Measurements from ENCODE around the gene DCST1. TPM values are rescaled to one million over a fixed set of nuclear protein-coding genes. Genes with fewer than 3 reads are reported as not detected.

DCST1 gene
- total RNA-seq, 2 donors from 2014 or later, result not detected

DNA sequence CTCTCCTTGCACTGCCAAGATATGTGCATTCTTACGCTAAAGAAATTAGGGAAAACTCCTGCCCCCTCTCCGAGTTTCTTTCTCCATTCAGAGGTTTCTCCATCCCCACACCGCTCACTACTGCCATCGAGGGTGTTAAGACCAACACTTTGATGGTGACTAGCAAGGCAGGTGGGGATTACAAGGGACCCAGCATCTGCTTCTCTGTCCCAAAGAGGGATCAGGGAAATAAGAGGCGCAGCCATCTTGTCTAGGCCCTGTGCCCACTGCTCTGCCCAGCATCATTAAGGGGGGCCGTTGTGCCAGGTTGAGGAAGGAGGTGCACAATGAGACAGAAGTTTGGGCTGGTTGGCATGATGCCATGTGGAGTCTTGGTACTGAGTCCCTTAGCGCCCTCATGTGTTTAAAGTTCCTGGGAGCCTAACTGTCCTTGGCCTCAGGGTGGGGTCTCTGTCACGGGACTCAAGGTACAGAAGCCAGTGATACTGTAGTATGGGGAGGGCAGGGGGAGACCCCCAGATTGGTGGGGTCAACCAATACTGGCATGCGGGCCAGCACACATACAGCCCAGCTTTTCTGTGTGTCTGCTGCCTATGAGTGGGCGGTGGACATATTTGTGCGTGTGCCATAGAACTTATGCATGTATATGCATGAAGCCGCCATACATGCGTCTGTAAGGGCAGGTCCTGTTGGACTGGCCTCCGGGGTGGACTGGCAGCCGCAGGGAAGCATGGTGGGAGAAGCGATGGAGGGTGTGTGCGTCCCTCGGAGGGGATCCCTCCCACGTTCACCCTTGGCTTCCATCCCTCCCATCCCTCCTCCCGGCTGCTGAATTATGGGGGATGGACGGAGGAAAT is 50.5 kb downstream of the DCST1 start:
- Histone ChIP-seq H3K4me3 (ENCODE audit: low read length) (peak overlapping the region; percentile 93), H3K36me3 (ENCODE audit: control insufficient read depth, insufficient read depth, low read length) (no peaks in the 10 kb centered on the region), H3K4me1 (ENCODE audit: control insufficient read depth, insufficient read depth, low read length) (no peaks in the 10 kb centered on the region), H3K9me3 (ENCODE audit: control insufficient read depth, low read length) (no peaks in the 10 kb centered on the region), H3K9ac (ENCODE audit: extremely low read depth, low read length, poor library complexity, severe bottlenecking) (no peak overlapping the region), H3K27me3 (ENCODE audit: control insufficient read depth, insufficient read depth, low read length, poor library complexity, severe bottlenecking) (peaks cover 54% of the 10 kb centered on the region), H3K27ac (ENCODE audit: low read depth, low read length) (no peak overlapping the region)
- TF ChIP-seq, protein P1, sequence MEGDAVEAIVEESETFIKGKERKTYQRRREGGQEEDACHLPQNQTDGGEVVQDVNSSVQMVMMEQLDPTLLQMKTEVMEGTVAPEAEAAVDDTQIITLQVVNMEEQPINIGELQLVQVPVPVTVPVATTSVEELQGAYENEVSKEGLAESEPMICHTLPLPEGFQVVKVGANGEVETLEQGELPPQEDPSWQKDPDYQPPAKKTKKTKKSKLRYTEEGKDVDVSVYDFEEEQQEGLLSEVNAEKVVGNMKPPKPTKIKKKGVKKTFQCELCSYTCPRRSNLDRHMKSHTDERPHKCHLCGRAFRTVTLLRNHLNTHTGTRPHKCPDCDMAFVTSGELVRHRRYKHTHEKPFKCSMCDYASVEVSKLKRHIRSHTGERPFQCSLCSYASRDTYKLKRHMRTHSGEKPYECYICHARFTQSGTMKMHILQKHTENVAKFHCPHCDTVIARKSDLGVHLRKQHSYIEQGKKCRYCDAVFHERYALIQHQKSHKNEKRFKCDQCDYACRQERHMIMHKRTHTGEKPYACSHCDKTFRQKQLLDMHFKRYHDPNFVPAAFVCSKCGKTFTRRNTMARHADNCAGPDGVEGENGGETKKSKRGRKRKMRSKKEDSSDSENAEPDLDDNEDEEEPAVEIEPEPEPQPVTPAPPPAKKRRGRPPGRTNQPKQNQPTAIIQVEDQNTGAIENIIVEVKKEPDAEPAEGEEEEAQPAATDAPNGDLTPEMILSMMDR (conservative IDR thresholded peaks at IDR 0.05), result no peak
- 44 to 55% methylated on average over 8 to 20 of the region's 21 CpGs for WGBS, 2 experiments (ENCODE audit: insufficient coverage in 1 of 2, insufficient read length in 1 of 2)
- H3K36me3 Mint-ChIP-seq (ENCODE audit: low read depth), result no peaks in the 10 kb centered on the region
- peaks cover 65% of the 10 kb centered on the region for H3K27me3 Mint-ChIP-seq (ENCODE audit: insufficient read depth)
- DNase-seq, result peak; percentile 53
- H3K27ac Mint-ChIP-seq, result peak overlapping the region; percentile 97
- H3K4me1 Mint-ChIP-seq, result peaks cover 15% of the 10 kb centered on the region
- no peaks in the 10 kb centered on the region for H3K9me3 Mint-ChIP-seq
- H3K4me3 Mint-ChIP-seq, result peak overlapping the region; percentile 88

DNA sequence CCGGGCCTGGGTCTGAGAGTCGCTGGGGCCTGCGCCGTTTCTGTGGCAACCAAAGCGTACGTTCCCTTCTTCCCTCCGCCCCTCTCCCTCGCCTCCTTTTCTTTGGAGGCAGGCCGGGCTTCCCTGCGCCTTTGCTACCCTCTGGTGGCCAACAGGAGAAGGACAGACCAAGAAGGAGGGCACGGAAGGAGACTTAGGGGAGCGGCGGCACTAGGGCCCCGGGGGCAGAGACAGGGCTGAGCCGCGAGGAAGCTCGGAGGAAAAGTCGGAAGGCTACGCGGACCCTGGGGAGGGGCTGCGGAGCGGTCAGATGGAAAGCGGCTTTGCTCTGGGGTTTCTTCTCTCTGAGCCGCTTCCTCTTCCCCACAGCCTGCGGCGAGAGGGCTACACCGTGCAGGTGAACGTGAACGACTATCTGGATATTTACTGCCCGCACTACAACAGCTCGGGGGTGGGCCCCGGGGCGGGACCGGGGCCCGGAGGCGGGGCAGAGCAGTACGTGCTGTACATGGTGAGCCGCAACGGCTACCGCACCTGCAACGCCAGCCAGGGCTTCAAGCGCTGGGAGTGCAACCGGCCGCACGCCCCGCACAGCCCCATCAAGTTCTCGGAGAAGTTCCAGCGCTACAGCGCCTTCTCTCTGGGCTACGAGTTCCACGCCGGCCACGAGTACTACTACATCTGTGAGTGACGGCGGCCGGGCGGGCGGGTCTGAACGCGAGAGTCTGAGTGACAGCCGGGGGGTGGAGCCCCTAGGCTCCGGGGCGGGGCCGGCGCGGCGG is 51.3 kb downstream of the DCST1 start:
- no peaks in the 10 kb centered on the region for H3K9me3 Mint-ChIP-seq
- Histone ChIP-seq H3K27me3 (ENCODE audit: control insufficient read depth, insufficient read depth, low read length, poor library complexity, severe bottlenecking) (peaks cover 46% of the 10 kb centered on the region), H3K36me3 (ENCODE audit: control insufficient read depth, insufficient read depth, low read length) (no peaks in the 10 kb centered on the region), H3K4me1 (ENCODE audit: control insufficient read depth, insufficient read depth, low read length) (no peaks in the 10 kb centered on the region), H3K9me3 (ENCODE audit: control insufficient read depth, low read length) (no peaks in the 10 kb centered on the region), H3K4me3 (ENCODE audit: low read length) (peak overlapping the region; percentile 93), H3K9ac (ENCODE audit: extremely low read depth, low read length, poor library complexity, severe bottlenecking) (peak overlapping the region; percentile 44), H3K27ac (ENCODE audit: low read depth, low read length) (peak overlapping the region; percentile 66)
- peaks cover 57% of the 10 kb centered on the region for H3K27me3 Mint-ChIP-seq (ENCODE audit: insufficient read depth)
- DNase-seq, result peak; percentile 98
- 0% methylated on average over 32 to 67 of the region's 67 CpGs for WGBS, 2 experiments (ENCODE audit: insufficient coverage in 1 of 2, insufficient read length in 1 of 2)
- H3K36me3 Mint-ChIP-seq (ENCODE audit: low read depth), result no peaks in the 10 kb centered on the region
- peak overlapping the region; percentile 88 for H3K4me3 Mint-ChIP-seq
- H3K27ac Mint-ChIP-seq, result peak overlapping the region; percentile 97
- TF ChIP-seq, protein P1 (conservative IDR thresholded peaks at IDR 0.05), result peak; percentile 96
- peaks cover 10% of the 10 kb centered on the region for H3K4me1 Mint-ChIP-seq

DNA sequence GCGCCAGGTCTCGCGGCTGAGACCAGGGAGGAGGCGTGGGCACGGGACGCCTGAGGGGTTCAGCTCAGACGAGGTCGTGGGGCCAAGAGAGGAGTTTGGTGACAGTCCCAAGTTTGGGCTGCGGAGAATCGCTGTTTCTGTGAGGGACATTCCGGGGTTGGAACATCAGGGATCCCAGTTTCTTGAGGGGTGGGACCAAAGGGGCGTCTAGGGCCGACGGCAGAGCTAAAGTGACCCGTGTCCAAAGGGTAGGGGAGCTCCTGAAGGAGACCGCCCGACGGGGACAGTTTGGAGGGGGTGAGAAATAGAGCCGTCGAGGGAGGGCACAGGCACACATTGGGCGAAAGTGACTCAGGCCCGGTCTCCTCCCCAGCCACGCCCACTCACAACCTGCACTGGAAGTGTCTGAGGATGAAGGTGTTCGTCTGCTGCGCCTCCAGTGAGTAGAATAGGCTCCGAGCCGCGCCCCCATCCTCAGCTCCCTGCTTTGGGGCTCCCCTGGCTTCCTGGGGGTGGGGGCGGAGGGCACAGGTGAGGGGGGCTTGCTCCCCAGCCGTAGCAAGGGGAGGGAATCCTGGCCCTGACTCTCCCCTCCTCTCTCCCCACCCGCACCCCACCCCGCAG is 52.0 kb downstream of the DCST1 start:
- Histone ChIP-seq H3K36me3 (ENCODE audit: control insufficient read depth, insufficient read depth, low read length) (no peaks in the 10 kb centered on the region), H3K9ac (ENCODE audit: extremely low read depth, low read length, poor library complexity, severe bottlenecking) (no peak overlapping the region), H3K27me3 (ENCODE audit: control insufficient read depth, insufficient read depth, low read length, poor library complexity, severe bottlenecking) (peaks cover 39% of the 10 kb centered on the region), H3K4me1 (ENCODE audit: control insufficient read depth, insufficient read depth, low read length) (no peaks in the 10 kb centered on the region), H3K4me3 (ENCODE audit: low read length) (peak overlapping the region; percentile 93), H3K27ac (ENCODE audit: low read depth, low read length) (no peak overlapping the region), H3K9me3 (ENCODE audit: control insufficient read depth, low read length) (no peaks in the 10 kb centered on the region)
- WGBS, 2 experiments (ENCODE audit: insufficient coverage in 1 of 2, insufficient read length in 1 of 2), result 5% methylated on average over 10 to 32 of the region's 32 CpGs
- Mint-ChIP-seq H3K4me1 (peaks cover 10% of the 10 kb centered on the region), H3K4me3 (peak overlapping the region; percentile 88), H3K36me3 (ENCODE audit: low read depth) (no peaks in the 10 kb centered on the region), H3K27me3 (ENCODE audit: insufficient read depth) (peaks cover 51% of the 10 kb centered on the region), H3K27ac (peak overlapping the region; percentile 97), H3K9me3 (no peaks in the 10 kb centered on the region)
- TF ChIP-seq, protein P1 (conservative IDR thresholded peaks at IDR 0.05), result no peak
- peak; percentile 80 for DNase-seq

All from endodermal cell (in vitro differentiated cells).